Measurements from ENCODE around the gene CPPED1.

CPPED1 gene

GRCh38 chr16:12737563-12737962, 66.1 kb downstream of the CPPED1 start:
- DNase-seq (ENCODE audit: low read depth, low spot score) = no peak

DNA sequence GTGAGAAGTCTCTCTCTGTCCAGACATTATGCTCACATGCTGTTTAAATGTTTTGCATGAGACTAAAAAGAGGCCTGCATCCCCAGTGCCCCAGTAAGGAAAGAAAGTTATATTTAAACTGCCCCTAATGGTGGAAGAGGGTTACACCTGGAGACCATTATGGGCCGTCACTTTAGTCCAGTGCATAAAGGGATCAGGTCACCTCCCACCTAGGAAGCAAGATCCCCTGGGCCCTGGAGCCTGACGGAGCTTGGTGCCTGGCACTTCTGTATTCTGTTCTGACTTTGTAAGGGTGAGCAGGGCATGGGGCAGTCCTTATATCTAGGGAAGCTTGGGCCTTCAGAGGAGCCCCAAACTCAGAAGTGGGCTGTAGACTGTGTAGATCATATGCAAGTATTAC, 67.9 kb downstream of the CPPED1 start:
- DNase-seq (ENCODE audit: low read depth, low spot score) = no peak

- no peak for DNase-seq (ENCODE audit: low read depth, low spot score)
Observed at GRCh38 chr16:12732600-12732999, 71.1 kb downstream of the CPPED1 start.

DNA sequence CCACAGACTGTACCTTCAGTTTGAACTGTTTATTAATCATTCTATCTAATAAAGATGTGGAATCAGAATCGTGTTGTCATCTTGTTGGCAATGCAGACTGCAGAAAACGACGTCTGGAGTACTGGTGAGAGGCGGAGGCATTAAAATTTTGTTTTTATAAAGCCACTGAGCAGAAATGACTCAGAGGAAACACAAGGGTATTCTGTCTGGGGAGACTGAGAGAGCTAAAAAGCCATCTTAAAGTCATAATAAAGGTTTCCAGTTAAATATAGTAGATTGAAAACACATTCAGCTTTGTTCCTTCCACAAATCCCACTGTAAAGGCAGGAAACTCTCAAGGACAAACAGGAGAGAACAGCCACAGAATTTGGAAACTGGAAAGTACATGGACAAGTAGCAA, 74.2 kb downstream of the CPPED1 start:
- DNase-seq (ENCODE audit: low read depth, low spot score) = no peak

GRCh38 chr16:12728469-12728868, 75.2 kb downstream of the CPPED1 start:
- no peak for DNase-seq (ENCODE audit: low read depth, low spot score)

DNA sequence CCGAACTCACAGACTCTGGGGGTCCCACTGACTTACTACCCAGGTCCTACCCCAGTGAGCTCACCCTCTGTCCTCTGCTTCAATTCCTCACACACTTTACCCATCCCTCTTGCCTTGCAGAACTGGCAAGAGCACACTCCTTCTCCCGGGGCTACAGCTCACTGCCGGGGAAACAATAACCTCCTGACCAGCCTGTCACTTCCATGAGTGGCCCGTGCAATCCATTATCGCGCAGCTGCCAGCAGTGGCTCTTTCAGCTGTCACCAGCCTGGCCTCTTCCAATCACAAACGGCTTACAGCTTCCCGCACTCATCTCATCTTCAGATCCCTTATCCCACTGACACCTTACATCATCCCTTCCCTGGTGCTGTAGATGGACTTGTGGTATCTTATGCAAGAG, 79.5 kb downstream of the CPPED1 start:
- no peak for DNase-seq (ENCODE audit: low read depth, low spot score)

DNA sequence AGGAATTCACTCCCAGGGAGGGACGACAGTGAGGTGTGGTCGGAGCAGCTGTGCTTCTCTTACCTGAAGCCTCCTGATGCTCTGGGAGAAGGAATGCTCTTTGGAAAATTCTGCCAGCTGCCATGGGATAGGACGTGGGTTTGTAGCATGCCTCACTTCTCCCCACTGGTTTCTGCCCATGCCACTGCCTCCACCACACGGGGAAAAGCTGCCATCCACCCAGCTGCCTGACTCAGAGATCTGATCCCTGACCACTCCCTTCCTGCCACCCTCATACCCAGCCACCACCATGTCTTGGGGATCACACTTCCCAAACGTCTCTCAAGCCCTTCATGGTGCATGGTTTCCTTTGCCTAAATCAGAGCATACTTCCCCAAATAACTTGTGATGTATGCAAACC, 80.0 kb downstream of the CPPED1 start:
- no peak for DNase-seq (ENCODE audit: low read depth, low spot score)

DNA sequence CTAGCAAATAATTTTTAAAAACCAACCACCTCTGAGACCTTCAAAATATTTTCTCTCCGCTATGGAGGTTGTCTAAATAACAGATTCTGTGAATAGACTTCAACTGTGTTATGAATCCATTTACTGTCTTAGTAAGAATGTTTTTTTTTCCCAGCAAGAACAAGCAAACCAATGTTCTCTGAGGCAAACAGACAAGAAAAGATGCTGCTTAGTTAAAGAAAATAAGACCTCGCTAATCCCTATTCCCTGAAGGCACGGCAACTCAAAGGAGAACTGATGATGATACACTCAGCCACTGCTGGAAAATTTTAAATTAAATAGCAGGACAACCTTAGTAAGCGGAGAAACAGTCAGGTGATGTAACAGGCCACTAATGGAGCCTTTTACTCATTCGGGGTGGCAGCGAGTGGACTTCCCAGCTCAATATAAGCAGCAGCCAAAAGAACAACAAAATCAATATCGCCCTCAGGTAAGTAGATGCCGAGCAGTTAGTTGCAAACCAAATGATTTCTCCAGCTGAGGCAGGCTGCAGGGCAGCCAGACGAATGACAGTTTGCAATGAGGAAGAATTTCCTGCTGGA, 81.8 kb downstream of the CPPED1 start:
- DNase-seq (ENCODE audit: low read depth, low spot score) = no peak

- no peak for DNase-seq (ENCODE audit: low read depth, low spot score)
Observed at GRCh38 chr16:12719972-12720371, 83.7 kb downstream of the CPPED1 start.

DNA sequence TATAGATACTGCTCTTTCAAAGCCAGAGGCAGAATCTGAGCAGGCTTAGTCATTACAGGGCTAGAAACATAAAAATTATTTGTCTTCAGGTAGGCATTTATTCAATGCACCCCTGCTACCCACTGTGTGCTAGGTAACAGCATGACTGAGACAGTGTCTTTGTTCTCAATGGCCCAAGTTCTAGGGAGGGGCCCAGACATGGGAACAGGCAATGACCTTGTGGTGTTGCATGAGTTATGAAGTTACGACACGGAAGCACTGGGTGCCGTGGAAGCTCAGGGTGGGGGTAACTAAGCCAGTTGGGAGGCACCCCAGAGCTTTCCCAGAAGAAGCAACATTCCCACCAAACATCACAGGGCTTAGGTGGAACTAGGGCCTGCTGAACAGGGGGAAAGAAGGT, 87.0 kb downstream of the CPPED1 start:
- no peak for DNase-seq (ENCODE audit: low read depth, low spot score)

GRCh38 chr16:12709807-12710206, 93.9 kb downstream of the CPPED1 start:
- DNase-seq (ENCODE audit: low read depth, low spot score) = no peak

GRCh38 chr16:12708266-12708665, 95.4 kb downstream of the CPPED1 start:
- DNase-seq (ENCODE audit: low read depth, low spot score) = no peak

DNA sequence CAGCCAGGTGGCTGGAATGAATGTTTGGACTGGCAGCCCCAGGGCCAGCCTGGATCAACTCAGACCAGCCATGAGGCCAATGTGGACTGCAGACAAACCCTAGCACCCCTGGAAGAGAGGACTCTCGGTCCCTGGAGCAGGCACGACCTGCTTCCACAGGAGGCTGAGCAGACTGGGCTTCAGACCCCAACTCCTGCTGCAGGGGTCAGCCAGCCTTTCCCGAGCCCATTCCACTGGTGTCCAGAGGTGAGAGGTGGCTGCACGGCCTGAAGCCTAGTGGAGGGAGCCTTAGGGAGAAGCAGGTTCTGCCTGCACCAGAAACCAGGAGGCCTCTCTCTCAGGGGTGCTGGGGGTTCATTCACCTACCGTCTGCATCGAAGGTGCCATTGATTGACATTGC, 97.1 kb downstream of the CPPED1 start:
- DNase-seq (ENCODE audit: low read depth, low spot score) = no peak

- no peak for DNase-seq (ENCODE audit: low read depth, low spot score)
Observed at GRCh38 chr16:12704492-12705111, 99.1 kb downstream of the CPPED1 start.

DNA sequence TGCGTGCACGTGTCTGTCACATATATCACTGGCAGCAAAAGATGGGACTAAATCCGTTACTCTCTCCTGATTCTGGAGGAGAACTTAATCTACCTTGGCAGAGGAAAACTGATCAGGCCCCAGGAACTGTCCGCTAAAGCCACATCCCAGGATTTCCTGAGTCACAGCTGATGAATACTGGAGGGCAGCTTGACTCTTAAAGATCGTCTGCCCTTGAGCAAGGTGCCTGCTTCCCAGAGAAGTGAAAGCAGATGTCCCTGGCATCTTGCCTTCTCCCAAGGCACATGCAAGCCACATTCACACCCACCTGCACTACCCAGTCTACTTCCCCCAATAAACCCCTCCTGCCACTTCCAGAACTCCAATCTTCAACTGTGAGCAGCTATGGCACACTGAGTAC, 99.8 kb downstream of the CPPED1 start:
- DNase-seq (ENCODE audit: low read depth, low spot score) = no peak

DNA sequence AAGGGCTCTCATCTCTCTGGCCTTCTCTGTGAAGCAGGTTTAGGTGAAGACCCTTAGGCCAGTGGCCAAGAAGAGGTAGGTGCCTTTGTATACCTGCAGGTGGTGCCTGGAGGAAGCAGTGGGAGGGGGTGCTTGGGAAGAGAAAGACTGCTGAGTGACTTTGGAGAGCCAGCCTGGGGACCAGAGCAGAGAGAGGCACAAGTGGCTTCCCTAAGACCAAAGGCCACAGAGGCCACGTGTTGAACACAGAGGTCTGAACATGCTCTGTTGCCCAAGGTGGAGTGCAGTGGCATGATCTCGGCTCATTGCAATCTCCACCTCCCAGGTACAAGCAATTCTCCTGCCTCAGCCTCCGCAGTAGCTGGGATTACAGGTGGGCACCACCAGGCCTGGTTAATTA, 103.5 kb downstream of the CPPED1 start:
- DNase-seq (ENCODE audit: low read depth, low spot score) = no peak

DNA sequence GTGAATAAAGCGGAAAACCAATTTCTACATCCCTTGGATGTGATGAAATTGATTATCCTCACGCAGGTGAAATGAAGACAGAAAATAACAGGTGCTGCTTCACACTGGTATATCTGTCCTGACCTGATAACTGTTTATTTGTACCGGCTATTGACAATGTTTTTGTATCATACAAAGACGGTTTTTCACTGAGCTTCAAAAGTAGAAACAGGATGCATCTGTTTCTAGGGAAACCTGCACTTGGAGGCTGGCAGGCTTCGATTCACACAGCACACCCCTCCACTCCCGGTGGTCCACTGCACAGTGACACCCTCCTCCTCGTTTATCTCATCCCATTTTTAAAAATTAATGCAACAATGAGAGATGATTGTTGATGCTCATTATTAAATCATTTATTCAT, 104.5 kb downstream of the CPPED1 start:
- no peak for DNase-seq (ENCODE audit: low read depth, low spot score)

DNA sequence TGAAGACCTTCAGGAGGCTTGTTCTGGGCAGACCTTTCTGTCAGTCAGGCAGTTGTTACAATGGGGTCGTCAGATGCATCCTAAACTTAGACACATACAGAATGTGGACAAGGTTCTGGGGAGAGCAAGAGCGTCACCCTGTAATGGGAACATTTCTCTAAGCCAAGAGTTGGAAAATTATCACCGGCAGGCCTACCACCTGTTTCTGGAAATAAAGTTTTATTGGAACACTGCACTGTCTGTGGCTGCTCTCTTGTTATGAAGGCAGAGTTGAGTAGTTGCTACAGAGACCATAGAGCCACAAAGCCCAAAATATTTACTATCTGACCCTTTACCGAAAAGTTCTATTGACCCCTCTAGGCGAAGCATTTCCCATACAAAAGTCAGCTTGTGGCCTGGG, 106.2 kb downstream of the CPPED1 start:
- DNase-seq (ENCODE audit: low read depth, low spot score) = no peak

DNA sequence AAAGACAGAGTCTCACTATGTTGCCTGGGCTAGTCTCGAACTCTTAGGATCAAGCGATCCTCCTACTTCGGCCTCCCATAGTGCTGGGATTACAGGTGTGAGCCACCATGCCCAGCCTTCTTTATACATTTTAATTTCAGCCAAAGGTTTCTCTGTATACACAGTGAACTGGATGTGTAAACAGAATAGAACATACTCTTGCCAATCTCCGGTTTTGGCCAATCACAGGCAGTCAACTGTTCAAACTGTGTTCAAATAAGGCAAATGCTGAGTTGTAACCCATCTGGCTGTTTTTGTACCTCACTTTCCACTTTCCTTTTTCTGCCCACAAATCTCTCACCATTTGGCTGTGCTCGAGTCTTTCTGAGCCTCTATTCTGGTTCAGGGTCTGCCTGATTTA, 108.2 kb downstream of the CPPED1 start:
- DNase-seq (ENCODE audit: low read depth, low spot score) = no peak

- no peak for DNase-seq (ENCODE audit: low read depth, low spot score)
Observed at GRCh38 chr16:12690024-12690423, 113.7 kb downstream of the CPPED1 start.

- DNase-seq (ENCODE audit: low read depth, low spot score) = no peak
Observed at GRCh38 chr16:12688951-12689850, 114.5 kb downstream of the CPPED1 start.

DNA sequence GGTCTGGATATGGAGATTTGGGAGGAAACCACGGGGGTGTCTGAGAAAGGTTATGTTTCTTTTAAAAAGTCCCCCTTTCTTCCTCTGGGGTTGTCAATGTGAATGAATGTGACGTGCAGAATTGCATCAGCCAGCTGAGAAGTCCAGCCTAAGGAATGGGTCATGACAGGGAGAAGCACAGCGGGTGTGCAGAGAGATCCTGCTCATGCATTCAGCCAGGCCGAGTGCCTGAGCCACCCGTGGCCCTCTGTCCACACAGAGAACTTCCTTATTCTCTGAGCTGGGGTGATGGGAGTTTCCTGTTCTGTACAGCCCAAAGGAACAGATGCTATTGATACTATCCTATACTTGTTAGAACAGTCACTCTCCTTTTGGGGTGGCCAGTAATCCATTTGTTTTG, 117.9 kb downstream of the CPPED1 start:
- no peak for DNase-seq (ENCODE audit: low read depth, low spot score)

Measured in activated CD4-positive, CD25-positive, alpha-beta regulatory T cell treated with anti-CD3 and anti-CD28 coated beads, Interleukin-2, amount 50 U/mL, for 16 hours (primary cell).